HG03060 (cell line): ENCODE results near the gene SV2C.

Source experiments
- ATAC-seq: cut with Tn5 transposase; IDR thresholded peaks from one replicate; pipeline ENCODE4 v1.9.1; 2021; ENCODE audit warnings: low read depth, moderate number of reproducible peaks; ENCODE audit not compliant: unreplicated experiment

Gene SV2C

DNA sequence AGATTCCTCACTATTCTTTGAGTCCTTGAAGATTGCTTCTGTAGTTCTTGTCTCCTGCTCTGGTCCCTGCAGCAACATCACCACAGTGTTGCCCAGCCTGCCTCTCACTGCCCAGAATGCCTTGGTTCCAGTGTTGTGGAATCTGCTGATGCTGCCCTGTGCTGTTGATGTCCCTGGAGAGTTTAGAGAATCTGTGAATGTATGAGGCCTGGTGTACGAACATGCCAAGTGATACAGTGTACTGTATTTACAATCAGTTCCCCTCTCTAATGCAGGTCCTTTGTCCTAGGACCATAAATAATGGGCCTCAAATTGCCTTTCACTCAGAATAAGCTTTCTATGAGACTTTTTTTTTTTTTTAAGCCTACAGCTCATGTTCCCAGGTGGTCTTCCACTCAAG lies 8.2 kb downstream of the SV2C start:
- ATAC-seq: no peak

DNA sequence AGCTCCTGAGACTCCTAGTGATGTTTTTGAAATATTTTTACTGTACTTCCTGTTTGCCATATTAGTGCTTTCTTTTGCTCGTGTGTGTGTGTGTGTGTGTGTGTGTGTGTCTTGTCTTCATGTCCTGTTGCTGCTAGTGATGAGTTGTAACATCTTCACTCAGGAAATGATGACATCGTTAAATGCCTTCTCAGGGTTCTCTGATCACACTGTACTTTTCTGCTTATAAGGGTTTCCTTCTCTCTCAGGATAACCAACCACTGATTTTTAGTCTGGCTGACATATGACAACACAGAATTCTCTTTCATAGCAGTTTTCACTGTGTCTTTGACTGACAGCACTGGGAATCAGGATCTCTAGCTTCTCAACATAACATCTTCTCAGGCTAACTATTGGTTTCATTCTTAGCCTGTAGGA lies 16.1 kb downstream of the SV2C start:
- ATAC-seq: no peak

DNA sequence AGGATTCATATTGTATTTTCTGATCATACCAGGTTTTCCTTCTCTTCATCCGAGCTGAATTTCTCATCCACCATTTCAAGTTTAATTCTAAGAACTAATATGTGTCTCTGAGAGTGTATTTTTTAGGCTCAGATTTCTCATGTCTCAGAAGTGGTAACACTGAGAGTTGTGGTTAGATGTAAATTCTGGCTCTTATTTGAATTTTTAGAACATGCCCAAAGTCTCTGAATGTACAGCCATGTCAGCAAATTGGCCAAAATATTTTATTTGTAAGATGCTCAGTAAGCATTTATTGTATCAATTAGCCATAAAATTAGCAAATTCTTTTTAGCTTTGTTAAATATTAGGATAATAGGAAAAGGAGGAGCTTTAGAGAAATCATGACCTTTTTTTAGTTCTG lies 16.6 kb downstream of the SV2C start:
- no peak for ATAC-seq

DNA sequence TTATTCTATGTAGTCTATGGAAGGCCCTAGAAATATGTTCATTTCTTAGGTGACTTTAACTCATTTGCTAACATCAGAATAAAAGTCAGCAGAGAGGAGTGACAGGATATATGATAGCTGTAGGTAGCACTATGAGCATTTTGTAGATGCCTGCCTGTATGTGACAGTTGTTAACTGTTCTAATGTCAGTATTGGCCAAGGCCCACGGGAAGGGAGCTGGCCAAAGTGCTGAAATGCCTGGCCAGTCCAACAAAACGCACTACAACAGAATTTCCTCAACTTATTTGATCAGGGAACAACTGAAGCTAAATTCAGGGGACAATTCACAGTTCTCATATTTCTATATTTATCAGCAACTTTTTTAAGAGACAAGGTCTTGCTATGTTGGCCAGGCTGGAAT lies 20.8 kb downstream of the SV2C start:
- no peak for ATAC-seq

DNA sequence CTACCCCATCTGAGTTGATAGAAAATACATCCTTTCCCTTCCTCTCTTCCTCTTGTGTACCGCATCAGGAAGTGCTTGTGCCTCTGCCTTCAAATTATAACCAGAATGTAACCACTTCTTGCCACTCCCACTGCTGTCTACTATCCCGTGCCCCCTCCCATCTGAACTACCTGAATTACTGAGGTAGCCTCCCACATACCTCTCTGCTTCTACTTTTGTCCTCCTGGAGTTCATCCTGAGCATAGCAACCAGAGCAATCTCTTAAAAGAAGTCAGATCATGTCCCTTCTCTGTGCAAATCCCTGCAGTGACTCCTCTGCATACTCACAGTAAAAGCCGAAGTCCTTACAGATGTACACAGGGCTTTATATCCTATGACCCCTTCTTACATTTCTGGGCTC lies 23.0 kb downstream of the SV2C start:
- ATAC-seq: no peak

DNA sequence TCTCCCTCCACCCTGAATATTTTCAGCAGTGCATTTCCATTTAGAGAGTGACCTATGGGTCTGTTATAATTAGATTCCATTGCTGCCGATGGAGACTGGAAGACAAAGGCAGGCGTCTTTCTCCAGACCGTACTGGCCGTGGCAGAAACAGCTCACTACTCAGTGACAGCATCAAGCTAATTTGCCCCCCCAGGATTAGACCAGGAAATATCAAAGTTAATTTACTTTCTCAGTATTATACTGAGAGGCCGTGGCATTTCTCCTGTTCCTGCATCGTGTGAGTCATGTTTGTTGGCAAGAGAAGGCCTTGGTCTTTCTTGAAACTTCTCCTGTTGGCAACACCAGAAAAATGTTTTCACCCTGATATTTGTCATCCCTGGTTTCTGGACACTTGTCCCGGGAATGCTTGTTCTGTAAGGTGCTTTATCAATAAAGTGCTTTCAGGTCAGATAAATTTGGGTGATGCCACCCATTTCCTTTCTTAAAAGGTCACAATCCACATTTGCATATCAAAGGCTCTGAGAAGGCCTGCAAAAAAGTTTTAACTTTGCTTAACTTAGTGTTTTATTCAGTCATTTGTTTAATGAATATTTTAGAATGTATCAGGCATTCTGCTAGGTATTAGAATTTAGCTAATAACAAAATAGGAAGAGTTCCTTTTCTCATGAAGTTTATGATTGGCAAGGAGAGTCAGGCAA lies 28.4 kb downstream of the SV2C start:
- no peak for ATAC-seq

DNA sequence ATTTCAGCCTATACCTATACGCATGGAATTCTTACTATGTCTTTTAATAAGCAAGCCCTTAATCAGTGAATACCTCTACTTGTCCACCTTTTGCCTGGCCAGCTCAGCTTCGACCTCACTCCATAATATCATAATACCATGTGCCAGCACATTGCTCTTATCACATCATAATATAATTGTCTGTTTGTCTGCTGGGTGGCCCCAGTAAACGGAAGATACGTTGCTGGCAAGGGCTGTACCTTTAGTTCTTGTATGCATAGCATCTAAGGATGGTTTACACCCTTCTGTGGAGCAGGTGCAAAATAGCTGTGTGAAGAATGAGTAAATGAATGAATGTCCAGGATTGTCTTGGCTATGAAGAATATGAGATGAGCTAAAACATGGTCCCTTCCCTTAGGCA lies 29.9 kb downstream of the SV2C start:
- no peak for ATAC-seq

DNA sequence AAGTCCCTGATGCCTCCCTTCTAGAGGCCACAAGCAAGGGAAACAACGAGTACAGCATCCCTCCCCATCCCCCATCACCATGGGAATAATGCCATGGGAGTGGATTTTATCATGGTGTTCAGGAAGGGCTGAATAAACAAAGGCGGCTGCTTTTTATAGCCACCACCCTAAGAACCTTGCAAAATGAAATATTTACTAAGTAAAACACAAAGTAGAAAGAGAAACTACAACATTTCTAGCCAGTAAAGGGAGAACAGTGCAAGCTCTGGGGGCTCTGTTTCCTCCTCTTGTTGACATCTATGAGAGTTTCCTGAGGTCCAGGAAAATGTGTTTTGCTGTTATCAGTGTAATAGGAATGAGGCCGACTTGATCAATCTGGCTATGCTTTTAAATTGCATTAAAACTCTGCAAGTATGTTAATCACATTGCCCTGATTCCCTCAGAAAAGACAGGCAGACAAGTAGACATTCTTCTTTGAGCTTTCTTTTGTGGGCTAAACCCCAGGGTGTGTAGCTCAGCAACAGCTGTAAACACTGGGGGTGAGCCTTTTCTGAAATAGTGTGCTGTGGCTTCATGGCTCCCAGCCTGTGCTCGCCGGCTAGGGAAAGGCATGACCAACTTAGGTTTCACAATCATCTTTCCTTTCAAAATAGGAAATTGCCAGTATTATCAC lies 31.1 kb downstream of the SV2C start:
- ATAC-seq: no peak

DNA sequence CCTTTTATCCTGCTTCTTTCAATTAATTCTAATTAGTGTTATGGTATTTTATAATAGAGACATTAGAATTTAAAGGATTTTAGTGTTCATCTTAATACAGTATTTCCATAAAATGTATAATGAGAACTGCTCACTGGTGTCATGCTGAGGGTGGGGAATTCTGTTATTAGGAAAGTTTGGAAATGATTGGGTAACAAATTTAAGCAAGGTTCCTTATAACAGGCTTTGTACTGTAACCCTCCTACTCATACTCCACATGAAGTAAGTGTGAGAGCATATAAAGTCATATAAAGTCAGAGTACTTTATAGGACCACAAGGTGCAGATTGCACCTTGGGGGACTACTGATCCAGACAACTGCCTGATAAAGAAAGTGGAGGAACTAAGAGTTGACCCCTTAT lies 42.2 kb downstream of the SV2C start:
- no peak for ATAC-seq

DNA sequence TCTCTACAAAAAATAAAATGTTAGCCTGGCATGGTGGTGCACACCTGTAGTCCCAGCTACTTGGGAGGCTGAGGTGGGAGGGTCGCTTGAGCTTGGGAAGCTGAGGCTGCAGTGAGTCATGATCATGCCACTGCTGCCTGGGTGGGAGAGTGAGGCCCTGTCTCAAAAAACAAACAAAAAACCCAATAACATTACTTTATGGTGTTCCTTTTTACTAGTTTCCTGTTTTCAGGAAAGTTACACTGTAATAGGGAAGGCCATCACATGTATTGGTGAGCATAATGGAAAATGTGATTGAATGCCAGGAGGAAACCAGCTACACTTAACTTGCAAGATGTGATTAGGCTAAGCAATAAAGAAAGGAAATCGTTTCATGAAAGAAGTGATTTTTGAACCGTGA lies 42.7 kb downstream of the SV2C start:
- no peak for ATAC-seq

DNA sequence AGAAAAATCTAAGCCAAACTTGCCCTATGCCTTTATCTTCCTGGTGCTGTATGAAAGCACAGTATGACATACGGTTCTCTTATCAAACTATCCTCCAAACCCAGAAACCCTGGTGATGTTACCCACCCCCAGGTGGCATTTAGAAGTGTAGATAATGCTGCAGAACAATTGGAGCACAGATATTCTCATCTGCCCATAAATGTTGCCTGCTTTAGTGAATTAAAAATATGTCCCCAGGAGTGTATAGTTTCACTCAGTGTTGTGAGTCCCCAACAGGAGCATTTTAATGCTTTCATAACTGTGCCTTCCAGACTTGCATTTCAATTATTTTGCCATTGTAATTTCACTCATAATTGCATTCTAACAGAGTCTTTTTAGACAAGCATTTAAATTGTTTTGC lies 50.8 kb downstream of the SV2C start:
- ATAC-seq: no peak

DNA sequence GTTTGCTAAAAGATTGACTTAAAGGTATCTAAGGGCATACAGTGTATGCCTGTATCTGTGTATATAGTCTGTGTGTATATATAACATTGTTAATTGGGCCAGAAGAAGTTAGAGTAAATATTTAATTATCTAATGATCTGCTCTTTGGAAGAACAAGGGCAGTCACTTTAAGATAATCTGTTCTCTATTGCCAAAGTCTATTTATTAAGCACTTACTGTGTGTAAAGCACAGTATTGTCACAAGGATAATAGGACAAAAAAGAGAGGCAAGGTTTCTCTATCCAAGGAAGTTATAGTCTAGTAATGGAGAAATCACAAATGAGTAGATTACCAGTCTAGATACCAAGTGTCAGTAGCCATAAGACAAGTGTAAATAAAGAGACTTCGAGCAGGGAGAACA lies 51.5 kb downstream of the SV2C start:
- no peak for ATAC-seq

DNA sequence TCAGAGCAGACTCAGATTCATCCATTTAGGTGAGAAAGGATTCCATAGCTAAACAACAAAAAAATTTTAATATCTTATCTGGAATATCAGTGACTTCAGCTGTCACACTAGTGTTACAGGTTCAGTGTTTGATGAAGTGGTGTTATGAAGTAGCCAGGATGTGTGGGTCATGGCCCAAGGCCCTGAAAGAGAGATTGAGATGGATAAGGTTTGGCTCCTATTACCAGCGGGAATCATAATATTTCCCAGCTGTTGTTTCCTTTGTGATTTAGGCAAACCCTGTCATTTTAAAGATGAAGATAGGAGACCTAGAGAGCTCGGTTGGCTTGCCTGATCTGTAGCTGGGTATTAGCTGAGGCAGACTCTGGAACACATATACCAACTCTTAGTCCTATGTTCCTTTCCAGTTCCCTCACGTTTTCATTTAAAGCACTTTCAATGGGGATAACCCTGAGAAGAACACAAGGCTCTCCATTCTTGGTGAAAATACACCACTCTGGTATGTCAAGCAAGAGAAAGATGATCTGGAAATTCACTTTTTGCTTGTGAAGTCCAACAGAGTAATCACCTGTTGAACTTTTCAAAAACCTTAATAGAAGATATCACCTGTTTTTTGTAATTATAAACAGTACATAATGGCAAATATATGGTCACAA lies 54.8 kb downstream of the SV2C start:
- no peak for ATAC-seq

DNA sequence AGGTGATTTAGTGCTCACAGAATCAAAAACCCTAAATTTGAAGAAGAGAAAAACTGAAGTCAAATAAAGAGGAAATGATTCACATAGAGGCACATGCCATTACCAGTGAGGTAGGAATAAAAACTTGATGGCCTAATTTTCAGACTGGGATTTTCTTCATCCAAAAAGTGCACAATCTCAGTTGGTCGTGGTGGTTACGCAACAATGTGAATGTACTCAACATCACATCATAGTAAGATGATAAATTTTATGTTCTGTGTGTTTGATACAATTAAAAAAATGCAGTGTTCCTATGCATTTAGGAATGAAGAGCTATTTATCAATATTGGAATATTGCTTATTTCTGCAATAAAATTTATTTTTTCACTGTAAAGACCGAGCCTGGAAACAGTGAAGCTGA lies 60.7 kb downstream of the SV2C start:
- ATAC-seq: no peak

DNA sequence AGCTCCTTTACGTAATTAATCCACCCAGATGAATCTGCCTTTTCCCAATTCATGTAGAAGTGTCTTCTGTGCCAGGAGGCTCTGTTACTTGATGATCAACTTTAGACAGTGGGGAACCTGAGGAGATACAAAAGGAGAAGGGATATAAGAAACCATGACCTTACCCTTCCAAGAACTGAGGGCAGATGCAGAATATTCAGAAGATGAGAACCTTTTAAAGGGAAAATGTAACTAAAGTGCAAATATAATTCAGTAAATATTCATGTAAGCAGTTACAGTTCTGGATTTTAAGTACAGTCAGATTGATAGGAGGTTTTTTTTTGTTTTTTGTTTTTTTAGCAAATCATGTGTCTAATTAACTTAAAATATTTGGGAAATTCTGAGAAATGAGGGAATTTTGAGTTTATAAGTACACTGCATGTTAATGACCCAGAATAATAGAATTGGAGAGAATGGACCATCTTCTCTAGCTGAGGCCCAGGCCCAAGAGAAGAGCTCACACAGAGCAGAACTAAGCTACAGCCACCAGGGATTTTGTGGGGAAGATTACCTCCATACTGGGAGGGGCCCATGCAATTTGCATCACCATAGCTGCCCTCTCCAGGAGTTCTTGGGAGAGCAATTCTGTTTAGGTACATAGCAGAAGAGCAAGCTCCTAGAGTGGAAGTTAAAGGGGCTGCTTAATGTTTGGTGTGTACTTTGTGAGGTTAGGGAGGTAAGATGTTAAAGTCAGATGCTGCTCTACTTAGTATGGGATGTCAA lies 61.5 kb downstream of the SV2C start:
- ATAC-seq: no peak

DNA sequence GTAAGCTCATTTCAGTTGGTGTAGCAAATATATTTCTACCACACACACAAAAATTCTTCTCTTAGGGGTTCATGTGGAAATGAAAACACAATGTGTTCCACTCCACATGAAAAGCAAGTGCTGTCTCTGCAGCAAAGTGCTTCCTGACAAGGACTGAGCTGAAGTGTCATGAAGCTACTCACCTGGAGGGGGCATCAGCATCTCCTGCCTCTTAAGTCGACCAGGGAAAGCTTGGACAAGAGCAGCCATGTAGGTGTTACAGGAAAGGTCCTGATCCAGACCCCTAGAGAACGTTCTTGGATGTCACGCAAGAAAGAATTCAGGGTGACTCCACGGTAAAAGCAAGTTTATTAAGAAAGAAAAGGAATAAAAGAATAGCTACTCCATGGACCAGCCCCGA lies 62.8 kb downstream of the SV2C start:
- ATAC-seq: no peak

DNA sequence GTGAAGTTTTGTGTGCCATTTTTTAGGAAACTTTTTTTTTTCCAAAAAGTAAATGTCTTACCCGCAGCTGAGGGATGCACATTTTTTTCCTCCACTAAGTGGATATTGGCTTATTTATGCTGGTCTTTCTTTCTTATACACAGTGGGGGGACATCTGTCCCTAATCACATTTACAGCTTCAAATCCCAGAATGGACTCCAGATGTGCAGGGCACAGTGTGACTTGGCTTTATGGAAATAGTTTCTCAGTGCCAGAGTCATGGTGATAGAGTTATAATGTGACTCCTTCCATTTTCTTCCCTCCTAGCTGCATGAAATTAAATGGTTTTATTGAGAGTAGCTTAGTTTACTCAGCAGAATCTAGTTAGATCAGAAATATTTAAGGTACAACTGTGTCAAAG lies 66.5 kb downstream of the SV2C start:
- no peak for ATAC-seq

DNA sequence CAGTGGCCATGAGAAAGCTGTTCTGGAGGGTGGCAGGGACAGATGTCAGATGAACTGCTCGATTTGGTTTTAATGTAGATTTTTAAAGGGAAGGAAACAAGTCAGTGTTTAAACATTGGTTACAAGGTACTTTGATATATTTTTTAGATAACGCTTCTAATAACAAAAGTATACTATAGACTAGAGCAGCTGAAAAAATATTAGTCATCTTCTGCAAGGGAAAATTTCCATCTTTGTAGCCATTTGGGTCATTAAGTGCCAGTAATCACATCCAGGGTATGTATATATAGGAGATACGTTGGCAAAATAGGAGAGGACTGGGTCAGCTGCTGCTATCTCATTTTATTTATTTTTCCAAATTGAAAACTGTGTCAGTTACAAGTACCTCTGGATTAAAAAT lies 69.0 kb downstream of the SV2C start:
- no peak for ATAC-seq

DNA sequence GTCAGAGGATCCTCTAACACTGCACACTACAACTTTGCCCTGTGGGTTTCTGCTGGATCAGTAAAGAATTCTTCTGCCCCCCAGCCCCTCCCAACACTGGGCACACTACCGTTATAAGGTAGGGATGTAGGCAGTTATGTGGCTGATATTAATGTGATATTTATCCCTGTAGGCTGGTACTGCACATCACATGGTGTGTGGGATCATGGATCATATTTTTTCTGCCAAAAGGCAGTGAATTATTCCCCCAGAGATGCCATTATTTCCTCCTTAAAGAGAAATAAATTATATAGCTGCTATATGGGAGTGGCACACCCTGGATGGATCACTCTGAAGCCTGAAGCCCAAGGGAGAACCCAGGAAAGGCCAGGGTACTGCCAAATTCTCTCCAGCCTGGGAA lies 69.5 kb downstream of the SV2C start:
- ATAC-seq: no peak

DNA sequence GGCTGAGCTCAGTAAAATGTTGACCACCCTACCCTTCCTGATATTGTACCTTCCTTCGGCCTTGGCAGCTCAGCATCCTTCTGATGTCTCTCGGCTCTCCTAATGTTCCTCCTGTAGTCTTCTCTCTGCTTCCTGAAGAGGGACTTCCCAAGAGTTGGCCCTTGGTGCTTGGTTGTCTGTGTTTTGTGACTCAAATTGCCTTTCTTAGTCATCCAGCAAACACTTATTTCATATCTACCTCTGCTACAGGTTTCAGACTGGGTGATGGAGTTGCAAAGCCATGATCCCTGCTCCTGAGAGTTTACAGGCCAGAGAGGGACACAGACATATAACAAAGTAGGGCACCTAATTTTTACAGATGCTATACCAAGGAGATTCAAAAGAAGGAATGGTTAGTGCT lies 70.1 kb downstream of the SV2C start:
- ATAC-seq: no peak

DNA sequence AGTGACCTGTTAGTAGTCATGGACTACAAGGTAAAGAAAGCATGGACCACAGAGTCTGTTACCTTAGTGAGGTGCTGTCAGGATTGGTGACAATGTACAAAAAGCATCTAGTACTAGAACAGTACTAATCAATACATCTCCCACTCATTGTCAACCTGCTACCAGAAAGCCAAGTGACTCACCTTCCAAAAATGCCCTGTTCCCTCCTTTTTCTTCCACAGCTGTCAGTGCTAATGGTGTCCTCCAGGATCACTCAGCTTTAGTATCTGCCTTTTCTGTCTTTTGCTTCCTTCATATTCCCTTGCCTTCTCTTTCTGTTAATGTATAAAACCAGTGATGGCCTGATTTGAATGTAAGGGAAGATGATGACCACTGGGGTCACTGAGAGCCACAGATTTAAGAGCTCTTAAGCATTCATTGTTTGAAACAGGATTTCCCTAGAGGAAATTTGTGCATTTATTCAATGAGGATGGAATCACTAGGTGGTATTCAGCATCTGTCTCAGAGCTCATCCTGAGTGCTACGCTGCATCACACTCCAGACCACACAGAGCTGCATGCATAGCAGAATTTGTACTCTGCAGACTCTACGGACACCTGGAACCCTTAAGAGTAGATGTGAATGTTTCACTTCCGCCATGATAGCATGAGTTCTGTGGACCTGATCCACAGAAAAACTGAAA lies 71.0 kb downstream of the SV2C start:
- no peak for ATAC-seq
